ENCODE measurements around the gene CEMIP. TPM values are rescaled to one million over a fixed set of nuclear protein-coding genes. Genes with fewer than 3 reads are reported as not detected.

The CEMIP gene
- total RNA-seq, 4 donors from 2014 or later: 0.17 to 0.34 (median 0.26) TPM; not detected in 1

GRCh38 chr15:80982205-80982604 lies 203.0 kb downstream of the CEMIP start:
- H3K9me3 ChIP-seq: no peaks in the 10 kb centered on the region
- no peaks in the 10 kb centered on the region for H3K27me3 ChIP-seq
- TF ChIP-seq EP300 (IDR thresholded peaks at IDR 0.05) (no peak), CTCF (IDR thresholded peaks at IDR 0.05) (no peak), POLR2A (IDR thresholded peaks at IDR 0.05; ENCODE audit: low read depth) (no peak), POLR2AphosphoS5 (IDR thresholded peaks at IDR 0.05) (no peak)
- no peak for DNase-seq (ENCODE audit: extremely low spot score)
- peaks cover 28 to 35% (median 29%) of the 10 kb centered on the region in 4 donors for H3K4me1 ChIP-seq
- 80% methylated on average over 2 of the region's 2 CpGs for WGBS
- no peak overlapping the region for H3K4me3 ChIP-seq
- intact Hi-C loops (cut with DNase I): loop anchor here (10.0 kb wide), 1 partner anchor 287 kb away; the partner anchor contains the start of gene ABHD17C
- peaks cover 8 to 44% (median 30%) of the 10 kb centered on the region in 4 donors for H3K36me3 ChIP-seq
- no peak overlapping the region for H3K27ac ChIP-seq (replicated peaks in 1 of 4)

- Histone ChIP-seq H3K4me1 (peaks cover 28 to 37% (median 28%) of the 10 kb centered on the region in 4 donors), H3K27me3 (no peaks in the 10 kb centered on the region), H3K36me3 (peaks cover 8 to 38% (median 30%) of the 10 kb centered on the region in 4 donors), H3K9me3 (no peaks in the 10 kb centered on the region), H3K27ac (replicated peaks in 1 of 4) (no peak overlapping the region), H3K4me3 (no peak overlapping the region)
- no peak for TF ChIP-seq CTCF (IDR thresholded peaks at IDR 0.05)
- no peak for TF ChIP-seq EP300 (IDR thresholded peaks at IDR 0.05)
- TF ChIP-seq POLR2AphosphoS5 (IDR thresholded peaks at IDR 0.05): no peak
- no peak for TF ChIP-seq POLR2A (IDR thresholded peaks at IDR 0.05; ENCODE audit: low read depth)
- DNase-seq (ENCODE audit: extremely low spot score): no peak
- intact Hi-C loops (cut with DNase I): loop anchor here (10.0 kb wide), 1 partner anchor 288 kb away; the partner anchor contains the start of gene ABHD17C
- 94% methylated on average over 5 of the region's 5 CpGs for WGBS
Measured at GRCh38 chr15:80982839-80983238, 203.7 kb downstream of the CEMIP start.

- H3K4me1 ChIP-seq: peaks cover 38 to 50% (median 39%) of the 10 kb centered on the region in 4 donors
- 63% methylated on average over 9 of the region's 9 CpGs for WGBS
- H3K27ac ChIP-seq (replicated peaks in 1 of 4): no peak overlapping the region
Measured at GRCh38 chr15:80984856-80985255, 205.7 kb downstream of the CEMIP start.

GRCh38 chr15:80985981-80986380 lies 206.8 kb downstream of the CEMIP start:
- 90% methylated on average over 5 of the region's 5 CpGs for WGBS
- peaks cover 1 to 8% (median 8%) of the 10 kb centered on the region in 4 donors for H3K36me3 ChIP-seq
- no peaks in the 10 kb centered on the region for H3K9me3 ChIP-seq
- no peak for DNase-seq (ENCODE audit: extremely low spot score)
- no peak overlapping the region for H3K4me3 ChIP-seq
- no peak overlapping the region for H3K27ac ChIP-seq (replicated peaks in 1 of 4)
- intact Hi-C loops (cut with DNase I): loop anchor here (10.0 kb wide), 1 partner anchor 291 kb away; the partner anchor contains the start of gene ABHD17C
- H3K27me3 ChIP-seq: no peaks in the 10 kb centered on the region
- no peak for TF ChIP-seq POLR2A (IDR thresholded peaks at IDR 0.05; ENCODE audit: low read depth)
- no peak for TF ChIP-seq CTCF (IDR thresholded peaks at IDR 0.05)
- no peak for TF ChIP-seq POLR2AphosphoS5 (IDR thresholded peaks at IDR 0.05)
- no peak for TF ChIP-seq EP300 (IDR thresholded peaks at IDR 0.05)
- H3K4me1 ChIP-seq: peaks cover 46 to 61% (median 49%) of the 10 kb centered on the region in 4 donors

More at GRCh38 chr15:80984856-80985255, 205.7 kb downstream of the CEMIP start:
- no peaks in the 10 kb centered on the region for H3K27me3 ChIP-seq
- no peak for TF ChIP-seq EP300 (IDR thresholded peaks at IDR 0.05)
- TF ChIP-seq CTCF (IDR thresholded peaks at IDR 0.05): no peak
- TF ChIP-seq POLR2A (IDR thresholded peaks at IDR 0.05; ENCODE audit: low read depth): no peak
- TF ChIP-seq POLR2AphosphoS5 (IDR thresholded peaks at IDR 0.05): peak in 1 of 2 donors; percentile 8
- H3K9me3 ChIP-seq: no peaks in the 10 kb centered on the region
- no peak for DNase-seq (ENCODE audit: extremely low spot score)
- H3K4me3 ChIP-seq: no peak overlapping the region
- intact Hi-C loops (cut with DNase I): loop anchor here (10.0 kb wide), 1 partner anchor 290 kb away; the partner anchor contains the start of gene ABHD17C
- peaks cover 8 to 19% (median 16%) of the 10 kb centered on the region in 4 donors for H3K36me3 ChIP-seq
